Activated CD4-positive, alpha-beta T cell treated with anti-CD3 and anti-CD28 coated beads, Interleukin-2, Interleukin-6, amounts not matched to agents 100 ng/mL and 50 ng/mL, durations not matched to agents 16 hours and 8 hours (primary cell): ENCODE results near the gene PEAK3.

Experiments used
- DNase-seq: peaks from one replicate; pipeline ENCODE4 v3.0.0-alpha.2; 2020

The PEAK3 gene

DNA sequence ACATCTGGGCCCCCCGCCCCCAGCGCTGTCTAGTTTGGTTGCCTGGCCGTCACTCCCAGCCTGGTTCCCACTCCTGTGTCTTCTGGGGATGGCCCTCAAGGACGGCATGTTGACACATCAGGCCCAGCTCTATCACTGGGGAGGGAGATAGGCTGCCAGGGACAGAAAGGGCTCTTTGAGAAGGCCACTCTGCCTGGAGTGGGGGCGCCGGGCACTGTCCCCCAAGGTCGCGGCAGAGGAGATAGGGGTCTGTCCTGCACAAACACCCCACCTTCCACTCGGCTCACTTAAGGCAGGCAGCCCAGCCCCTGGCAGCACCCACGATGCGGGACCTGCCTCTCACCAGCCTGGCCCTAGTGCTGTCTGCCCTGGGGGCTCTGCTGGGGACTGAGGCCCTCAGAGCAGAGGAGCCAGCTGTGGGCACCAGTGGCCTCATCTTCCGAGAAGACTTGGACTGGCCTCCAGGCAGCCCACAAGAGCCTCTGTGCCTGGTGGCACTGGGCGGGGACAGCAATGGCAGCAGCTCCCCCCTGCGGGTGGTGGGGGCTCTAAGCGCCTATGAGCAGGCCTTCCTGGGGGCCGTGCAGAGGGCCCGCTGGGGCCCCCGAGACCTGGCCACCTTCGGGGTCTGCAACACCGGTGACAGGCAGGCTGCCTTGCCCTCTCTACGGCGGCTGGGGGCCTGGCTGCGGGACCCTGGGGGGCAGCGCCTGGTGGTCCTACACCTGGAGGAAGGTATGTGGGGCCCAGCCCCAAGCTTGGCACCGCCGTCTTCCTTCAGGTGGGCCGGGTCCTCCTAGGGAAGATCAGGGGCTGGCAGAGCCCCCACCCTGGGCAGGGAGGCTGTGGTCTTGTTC, 32.7 kb downstream of the PEAK3 start, which contains the start of gene AMH:
Gene AMH, plus strand, starts transcription at position 314 of the 857 bp plus-strand sequence. Its CDS starts 10 bp downstream, at position 324.
- DNase-seq = no peak

DNA sequence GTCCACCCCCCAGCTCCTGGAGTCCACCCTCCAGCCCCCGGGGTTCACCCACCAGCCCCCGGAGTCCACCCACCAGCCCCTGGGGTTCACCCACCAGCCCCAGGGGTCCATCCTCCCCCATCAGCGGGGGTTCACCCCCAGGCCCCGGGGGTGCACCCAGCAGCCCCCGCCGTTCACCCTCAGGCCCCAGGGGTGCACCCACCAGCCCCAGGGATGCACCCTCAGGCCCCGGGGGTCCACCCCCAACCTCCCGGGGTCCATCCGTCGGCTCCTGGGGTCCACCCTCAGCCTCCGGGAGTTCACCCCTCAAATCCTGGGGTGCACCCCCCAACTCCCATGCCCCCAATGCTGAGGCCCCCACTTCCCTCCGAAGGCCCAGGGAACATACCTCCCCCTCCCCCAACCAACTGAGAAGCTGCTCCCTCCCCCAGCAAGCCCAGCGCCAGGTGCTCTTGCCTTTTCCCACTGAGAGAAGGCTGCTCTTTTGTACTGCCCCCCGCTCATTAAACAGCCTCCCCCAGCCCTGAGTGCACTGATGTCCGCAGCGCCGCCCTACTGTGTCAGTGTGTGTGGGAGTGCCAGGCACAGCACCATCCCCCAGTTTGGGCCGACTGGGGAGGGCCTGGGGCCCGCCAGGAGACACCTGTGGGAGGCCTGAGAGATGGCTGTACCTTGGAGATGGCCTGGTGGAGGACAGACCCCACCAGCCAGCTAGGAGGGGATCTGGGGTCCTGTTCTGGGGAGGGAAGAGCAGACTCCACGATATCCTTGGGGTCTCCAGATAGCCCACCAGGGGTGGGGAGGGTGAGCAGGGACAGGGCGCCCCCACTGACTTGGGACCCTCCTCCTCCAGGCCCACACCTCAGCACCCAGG, 33.6 kb downstream of the PEAK3 start:
- DNase-seq = no peak

DNA sequence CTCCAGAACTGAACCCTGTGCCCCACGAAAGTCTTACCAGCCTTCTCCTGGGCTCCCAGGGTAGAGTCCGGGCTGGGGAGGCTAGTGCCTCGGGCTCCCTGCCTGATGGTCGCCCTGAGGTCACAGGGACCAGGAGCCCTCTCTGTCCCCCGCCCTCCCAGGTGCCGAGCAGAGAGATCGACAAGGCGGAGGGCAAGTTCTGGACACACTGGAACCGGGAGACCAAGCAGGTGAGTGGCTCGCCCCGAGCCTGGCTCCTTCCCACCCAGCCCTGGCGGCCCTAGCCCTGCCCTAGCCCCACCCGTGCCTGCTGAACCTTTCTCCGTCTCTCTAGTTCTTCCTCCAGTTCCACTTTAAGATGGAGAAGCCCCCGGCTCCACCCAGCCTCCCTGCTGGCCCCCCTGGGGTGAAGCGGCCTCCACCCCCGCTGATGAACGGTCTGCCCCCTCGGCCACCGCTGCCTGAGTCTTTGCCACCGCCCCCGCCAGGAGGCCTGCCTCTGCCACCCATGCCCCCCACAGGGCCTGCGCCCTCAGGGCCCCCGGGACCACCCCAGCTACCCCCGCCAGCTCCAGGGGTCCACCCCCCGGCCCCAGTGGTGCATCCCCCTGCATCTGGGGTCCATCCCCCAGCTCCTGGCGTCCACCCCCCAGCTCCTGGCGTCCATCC, 34.4 kb downstream of the PEAK3 start:
- no peak for DNase-seq

DNA sequence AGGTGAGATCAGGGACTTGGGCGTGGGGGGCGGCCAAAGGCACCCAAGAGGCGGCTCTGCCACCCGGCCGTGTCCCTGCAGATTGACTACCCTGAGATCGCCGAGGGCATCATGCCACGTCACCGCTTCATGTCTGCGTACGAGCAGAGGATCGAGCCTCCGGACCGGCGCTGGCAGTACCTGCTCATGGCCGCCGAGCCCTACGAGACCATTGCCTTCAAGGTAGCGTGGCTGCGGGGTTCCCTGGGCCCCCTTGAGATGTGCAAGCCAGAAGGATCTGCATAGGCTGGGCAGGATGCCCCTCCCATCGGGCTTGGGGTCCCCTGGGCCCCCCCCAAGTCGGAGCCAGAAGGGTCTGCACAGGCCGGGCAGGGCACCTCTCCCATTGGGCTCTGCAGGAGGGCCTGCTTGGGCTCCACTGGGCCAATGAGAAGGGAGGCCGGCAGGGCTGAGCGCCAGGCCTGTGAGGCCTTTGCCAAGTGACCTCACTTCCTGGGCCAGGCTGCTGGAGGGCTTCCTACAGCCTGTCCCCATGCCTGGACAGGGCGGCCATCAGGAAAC, 35.1 kb downstream of the PEAK3 start:
- no peak for DNase-seq

DNA sequence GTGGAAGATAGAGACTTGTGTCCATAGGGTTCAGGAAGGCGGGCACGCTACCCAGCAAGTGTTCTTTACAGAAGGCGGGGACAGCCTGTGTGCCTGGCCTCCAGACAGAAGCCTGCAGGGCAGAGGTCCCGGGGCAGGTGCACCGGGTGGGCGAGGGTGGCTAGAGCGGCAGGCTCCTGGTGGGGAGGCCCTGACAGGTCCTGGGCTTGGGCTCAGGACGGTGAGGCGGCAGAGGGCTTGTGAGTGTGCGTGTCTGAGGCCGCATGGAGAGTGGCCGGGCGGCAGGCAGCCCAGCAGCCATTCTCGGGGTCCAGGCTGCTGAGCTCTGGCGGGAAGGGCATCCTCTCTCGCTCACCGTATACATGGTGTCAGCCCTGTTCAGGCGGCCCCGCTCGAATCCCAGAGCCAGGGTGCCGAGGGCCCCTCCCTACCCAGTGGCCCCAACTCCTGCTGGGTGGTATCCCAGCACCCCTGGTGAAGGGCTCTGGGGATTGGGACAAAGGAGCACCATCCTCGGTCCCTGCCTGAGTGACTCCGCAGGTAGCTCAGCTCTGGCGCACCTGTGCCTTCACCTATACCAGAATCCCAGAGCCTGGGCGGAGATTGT, 35.9 kb downstream of the PEAK3 start:
- no peak for DNase-seq

DNA sequence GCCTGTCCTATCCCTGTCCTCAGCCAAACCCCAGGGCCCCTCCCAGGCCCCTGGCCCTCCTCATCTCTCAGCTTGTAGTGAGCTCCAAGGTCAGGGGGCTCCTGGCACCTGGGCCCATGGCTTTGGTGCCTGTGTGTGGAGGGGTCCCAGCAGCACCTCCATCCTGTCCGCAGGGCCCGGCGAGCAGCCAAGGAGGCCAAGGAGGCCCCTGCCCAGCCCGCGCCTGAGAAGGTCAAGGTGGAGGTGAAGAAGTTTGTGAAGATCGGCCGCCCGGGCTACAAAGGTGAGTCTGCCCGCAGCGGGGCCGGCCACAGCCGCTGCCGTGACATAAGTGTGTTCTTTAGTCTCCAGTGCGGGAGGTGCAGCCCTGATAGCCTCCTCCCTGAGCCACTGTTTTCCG, 36.7 kb downstream of the PEAK3 start:
- no peak for DNase-seq

DNA sequence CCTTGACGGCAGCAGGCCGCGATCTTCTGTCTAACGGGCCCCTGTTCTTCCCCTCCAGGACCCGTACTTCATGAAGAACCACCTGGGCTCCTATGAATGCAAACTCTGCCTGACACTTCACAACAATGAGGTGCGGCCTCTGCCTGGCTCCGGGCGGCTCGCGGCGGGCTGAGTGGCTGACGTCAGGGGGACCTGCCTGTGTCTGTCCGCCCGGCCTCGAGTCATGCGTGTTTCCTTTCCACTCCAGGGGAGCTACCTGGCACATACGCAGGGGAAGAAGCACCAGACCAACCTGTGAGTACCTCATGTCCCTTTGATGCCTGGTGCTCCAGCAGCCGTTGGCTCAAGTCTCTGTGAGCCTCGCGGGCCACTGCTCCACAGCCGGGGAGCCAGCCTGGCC, 37.5 kb downstream of the PEAK3 start:
- no peak for DNase-seq

DNA sequence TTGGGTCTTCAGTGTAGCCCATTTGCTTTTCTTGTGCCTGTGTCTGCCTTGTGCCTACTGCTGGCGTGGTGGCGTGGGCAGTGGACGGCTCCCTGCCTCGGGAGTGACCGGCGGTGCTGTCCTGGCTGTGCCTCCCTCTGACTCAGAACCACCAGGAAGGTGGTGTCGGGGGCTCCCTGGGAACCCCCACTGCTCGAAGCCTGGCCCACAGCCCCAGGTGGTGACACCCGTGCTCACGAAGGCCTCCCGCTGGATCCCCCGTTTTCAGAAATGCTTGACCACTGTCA, 37.9 kb downstream of the PEAK3 start:
- no peak for DNase-seq

DNA sequence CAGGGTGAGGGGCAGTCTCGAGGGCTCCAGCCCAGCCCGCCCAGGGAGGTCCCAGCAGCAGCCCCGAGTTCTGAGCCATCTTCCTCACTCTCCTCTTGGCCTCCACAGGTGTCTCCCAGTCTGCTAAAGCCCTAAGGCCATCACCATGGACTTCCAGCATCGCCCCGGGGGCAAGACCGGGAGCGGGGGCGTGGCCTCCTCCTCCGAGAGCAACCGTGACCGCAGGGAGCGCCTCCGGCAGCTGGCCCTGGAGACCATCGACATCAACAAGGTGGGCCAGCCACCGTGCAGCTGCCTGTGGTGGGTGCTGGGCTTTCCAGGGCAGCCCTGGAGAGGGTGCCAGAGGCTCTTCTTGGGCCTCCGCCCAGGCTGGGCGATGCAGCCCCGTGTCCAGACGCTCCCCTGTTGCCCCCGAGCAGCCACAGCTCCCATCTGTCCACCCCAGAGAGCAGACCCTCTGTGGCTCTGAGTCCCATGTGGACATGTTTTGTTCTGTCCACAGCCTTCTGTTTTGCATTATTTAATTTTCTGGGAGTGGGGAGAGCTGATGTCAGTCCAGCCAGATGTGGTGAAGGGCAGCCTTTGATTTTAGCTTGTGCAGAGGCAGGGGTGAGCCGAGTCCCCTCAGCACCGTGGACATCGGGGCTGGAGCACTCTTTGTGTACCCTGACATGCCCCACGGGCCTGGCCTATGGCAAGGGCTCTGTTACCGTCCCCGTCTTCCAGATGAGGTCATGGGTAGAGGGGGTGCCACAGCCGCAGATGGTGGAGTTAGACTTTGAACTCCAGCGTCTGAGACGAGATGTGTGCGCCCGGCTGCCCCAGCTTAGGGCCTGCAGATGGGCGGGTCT, 38.5 kb downstream of the PEAK3 start:
- DNase-seq = no peak

DNA sequence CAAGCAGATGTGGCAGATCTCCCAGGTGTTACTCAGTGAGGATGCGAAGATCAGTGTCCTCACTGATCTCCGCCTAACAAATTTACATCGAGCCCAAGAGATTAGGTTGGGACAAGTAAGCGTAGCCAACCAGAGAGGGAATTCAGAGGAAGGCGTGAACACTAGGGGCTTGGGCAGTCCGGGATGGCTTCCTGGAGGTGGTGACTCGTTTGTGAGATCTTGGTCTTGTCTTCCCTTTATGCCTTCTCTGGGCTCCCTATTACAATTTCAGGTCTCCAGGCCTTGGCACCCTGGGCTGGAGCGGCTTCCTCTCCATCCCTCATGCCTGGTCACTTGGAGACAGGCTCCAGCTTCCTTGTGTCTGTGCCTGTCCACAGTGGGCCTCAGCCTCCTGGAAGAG, 39.2 kb downstream of the PEAK3 start:
- no peak for DNase-seq

DNA sequence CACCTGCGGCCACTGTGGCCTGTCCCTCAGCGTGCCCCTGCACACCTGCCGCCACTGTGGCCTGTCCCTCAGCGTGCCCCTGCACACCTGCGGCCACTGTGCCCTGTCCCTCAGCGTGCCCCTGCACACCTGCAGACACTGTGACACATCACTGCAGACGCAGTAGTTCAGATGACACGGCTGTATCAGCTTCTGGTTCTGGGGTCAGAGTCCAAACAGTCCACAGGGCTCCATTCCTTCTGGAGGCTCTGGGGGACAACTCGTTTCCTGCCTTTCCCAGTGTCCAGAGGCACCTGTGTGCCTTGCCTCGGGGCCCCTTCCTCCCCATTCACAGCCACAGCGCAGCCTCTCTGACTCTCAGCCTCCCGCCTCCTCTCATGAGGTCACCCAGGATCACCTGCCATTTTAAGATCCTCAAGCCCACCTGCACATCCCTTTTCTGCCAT, 39.9 kb downstream of the PEAK3 start:
- DNase-seq = no peak

DNA sequence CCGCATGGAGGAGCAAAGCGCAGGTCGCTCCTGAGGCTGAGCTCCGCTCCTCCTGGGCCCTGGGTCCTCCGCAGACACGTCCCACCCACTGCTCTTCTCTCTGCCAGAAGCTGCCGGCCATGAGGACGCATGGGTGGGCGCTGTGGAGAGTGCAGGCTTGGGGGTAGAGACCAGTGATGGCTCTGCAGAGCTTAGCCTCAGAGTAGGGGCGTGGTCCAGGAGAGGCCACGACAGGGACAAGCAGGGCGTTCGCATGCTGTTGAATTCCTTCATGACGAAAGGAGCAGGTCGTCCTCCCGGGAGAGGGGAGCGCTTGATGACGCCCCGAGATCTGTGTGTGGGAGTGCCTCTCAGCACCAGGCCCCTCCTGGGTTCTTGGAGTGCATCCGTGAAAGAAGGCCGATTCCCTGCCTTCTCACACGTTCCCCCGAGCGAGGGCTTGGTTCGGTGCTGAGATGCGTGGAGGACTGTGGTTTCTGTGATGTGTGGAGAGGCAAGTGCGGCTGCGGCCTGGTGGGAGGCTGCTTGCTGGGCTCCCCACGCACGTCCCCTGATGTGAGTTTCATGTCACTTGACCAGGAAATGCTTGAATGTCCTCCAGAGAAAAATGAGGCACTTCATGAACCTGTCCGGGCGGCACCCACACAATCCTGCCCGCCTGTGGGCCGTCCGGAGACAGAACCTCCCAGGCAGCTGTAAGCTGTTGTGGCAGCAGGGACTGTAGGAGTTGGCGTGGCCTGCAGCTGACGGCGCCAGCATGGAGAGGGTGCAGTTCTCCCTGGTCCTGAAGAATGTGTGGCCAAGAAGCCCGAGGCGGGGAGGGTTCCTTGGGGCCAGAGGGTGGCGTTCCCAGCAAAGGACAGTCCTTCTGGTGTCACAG, 40.9 kb downstream of the PEAK3 start:
- no peak for DNase-seq

DNA sequence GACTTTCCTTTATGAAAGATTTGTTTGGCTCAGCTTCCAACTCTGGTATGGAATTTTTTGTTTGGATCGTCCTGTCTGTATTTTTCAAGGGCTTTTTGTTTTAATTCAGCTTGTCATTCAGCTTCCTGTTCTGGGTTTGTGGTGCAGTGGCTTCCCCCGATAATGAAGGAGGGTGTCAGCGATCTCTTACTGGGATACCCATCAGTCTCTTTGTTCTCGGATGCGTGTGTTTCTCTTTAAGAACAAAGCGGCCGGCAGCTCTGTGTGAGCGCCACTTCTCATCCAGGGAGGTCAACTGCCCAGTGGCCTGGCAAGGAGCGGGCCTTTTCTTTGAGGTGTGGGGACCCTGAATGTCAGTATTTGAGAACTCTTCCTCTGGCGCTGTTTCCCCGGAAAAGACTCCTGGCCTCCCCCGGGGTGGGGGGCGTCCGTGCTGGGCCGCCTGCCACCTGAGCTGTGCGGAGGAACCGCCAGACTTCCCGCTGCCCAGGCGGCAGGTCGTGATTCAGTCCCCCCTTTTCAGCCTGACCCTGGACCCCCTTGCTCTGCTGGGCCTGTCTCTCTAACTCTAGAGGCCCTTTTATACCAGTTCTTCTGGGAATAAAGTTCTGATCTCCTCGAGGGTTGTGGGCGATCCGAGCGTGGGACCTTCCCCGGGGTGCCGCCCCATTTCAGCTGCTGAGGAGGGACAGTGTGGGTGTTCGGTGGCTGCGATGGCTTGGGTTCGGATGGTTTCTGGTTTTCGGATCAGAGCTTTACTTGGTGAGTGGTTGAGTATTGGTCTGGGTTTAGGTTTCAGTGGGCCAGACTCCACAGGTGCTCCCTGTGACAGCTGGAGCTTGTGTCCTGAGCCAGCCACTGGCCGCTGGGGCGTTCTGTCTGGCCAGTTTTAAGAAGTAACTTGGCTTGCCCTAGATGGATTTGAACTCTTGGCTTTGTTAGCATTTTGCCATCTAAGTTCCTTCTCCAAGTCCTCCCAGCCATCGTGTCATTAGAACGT, 41.9 kb downstream of the PEAK3 start:
- peak; percentile 50 for DNase-seq

DNA sequence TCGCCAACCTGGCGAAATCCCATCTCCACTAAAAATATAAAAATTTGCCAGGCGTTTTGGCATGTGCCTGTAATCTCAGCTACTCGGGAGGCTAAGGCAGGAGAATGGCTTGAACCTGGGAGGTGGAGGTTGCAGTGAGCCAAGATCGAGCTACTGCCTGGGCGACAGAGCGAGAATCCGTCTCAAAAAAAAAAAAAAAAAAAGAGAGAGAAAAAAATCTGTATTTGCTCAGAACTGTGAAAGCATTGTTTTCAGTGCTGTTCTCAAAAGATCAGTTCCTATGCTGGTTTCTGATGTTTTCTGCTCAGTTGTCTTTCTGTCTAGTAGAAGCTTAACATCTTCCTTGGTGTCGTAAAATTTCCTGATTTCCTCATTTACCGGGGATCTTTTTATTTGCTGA, 42.8 kb downstream of the PEAK3 start:
- no peak for DNase-seq

DNA sequence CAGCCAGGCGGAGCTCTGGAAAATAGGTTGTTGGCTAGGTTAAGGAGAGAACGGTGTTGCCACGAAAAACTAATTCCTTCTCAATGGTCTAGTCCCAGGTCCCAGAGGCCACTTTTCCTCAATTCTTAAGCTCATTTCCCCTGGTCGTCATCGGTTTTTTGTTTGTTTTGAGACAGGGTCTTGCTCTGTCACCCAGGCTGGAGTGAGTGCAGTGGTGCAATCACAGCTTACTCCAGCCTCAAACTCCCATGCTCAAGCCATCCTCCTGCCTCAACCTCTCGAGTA, 44.2 kb downstream of the PEAK3 start:
- no peak for DNase-seq

DNA sequence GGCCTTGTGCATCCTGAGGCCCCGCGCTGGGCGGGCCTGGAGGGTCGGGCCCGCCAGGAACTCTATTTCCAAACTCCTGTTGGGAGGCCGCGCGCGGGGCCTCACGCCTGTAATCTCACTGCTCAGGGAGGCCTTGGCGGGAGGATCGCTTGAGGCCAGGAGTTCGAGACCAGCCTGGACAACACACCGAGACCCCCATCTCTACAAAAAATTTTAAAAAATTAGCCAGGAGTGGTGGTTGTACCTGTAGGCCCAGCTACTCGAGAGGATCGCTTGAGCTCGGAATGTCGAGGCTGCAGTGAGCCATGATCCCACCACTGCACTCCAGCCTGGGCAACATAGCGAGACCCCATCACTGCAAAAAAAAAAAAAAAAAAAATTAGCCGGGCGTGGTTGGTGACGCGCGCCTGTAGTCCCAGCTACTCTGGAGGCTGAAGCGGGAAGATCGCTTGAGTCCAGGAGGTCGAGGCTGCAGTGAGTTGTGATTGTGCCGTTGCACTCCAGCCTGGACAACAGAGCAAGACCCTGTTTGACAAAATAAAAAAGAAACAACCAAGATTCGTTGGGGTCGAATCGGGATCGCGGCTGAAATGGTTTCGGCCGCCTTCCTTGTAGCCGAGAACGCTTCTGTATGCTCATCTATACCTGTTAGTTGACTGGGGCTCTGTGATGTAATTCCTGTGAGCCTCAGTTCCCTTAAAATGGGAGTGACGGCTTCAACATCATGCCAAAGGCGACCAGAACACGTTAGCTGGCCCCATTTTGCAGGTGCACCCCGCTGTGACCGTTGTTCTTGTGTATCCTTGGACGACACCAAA, 44.7 kb downstream of the PEAK3 start:
- DNase-seq = no peak

DNA sequence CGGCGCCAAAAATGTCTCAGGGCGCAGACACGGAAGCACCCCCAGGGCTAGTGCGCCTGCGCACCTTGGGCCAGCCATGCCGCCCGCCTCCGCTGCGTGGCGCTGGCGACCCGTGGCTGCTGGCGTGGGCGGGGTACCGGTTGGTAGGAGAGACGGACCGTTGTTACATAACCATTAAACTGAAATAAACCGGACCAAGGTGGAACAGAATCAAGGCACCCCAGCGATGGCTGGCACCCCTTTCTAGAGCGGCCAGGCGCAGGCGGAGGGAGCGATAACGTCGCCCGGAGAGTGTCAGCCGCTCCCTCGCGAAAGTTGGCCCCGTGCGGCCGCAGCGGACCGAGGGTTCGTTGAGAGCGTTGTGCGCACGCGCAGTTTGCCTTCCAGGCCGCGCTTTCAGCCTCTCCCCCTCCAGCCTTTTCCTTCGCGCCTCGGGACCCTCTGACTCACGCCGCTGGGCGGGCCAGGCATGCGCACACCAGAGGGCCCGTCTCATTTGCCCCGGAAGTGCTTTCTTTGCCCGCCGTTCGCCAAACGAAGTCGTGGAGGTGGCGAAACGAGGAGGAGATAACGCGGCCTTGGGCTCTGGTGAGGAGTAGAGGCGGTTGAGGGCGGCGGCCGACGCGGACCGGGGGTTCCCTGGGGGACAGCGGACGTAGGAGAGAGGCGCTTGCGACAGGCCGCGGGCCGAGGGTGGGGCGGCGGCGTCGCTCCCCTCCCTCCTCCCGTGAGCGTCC, 45.5 kb downstream of the PEAK3 start, which contains the start of the genes PLEKHJ1 and SF3A2:
Gene PLEKHJ1, minus strand, starts transcription at position 16 of the 737 bp plus-strand sequence. CDS start 81 bp downstream, outside the sequence.
Gene SF3A2, plus strand, starts transcription at position 511 of the 737 bp plus-strand sequence. CDS start 6,595 bp downstream, outside the sequence.
- DNase-seq = peak; percentile 98

DNA sequence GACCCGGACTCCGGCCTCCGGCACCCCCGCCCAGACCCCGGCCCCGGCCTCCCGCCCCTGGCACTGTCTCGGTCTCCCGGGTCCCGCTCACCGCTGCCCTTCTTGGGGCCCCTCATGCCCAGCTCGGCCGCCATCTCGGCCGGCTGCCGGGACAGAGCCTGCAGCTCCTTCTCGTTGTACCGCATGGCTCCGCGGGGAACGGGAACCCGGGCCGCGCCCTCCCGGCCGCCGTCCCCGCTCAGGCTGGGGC, 46.0 kb downstream of the PEAK3 start:
- DNase-seq = no peak
